22Rv1 (cell line): Measurements from ENCODE around the gene PKN1.

Experiments used
- ZFX ChIP-seq: fragments of 450-650 bp; IDR thresholded peaks from 2 replicates; pipeline ENCODE4 v1.6.1; 2017; ENCODE audit warnings: antibody characterized with exemption, borderline replicate concordance
- TF ChIP-seq, protein P1 (sequence below): fragments of 450-650 bp; IDR thresholded peaks from 2 replicates; pipeline ENCODE4 v1.5.1; 2017; ENCODE audit warnings: mild to moderate bottlenecking

DNA sequence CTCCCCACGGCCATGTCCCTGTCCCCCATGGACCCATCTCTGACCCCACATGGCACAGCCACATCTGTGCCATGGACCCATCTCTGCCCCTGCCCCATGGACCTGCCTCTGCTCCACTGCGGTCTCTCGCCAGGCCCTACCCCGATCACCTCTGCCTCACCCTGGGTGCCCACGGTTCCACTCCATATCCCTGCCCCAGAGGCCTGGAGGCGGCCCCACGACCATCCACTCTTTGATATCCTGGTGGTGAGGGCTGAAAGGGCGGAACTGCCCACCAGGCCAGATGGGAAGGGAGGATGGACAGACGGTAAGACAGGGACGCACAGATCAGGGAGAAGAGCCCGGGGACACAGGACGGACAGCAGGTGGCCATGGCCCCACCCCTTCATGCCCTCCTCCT is 41.7 kb downstream of the PKN1 start:
- TF ChIP-seq, protein P1, sequence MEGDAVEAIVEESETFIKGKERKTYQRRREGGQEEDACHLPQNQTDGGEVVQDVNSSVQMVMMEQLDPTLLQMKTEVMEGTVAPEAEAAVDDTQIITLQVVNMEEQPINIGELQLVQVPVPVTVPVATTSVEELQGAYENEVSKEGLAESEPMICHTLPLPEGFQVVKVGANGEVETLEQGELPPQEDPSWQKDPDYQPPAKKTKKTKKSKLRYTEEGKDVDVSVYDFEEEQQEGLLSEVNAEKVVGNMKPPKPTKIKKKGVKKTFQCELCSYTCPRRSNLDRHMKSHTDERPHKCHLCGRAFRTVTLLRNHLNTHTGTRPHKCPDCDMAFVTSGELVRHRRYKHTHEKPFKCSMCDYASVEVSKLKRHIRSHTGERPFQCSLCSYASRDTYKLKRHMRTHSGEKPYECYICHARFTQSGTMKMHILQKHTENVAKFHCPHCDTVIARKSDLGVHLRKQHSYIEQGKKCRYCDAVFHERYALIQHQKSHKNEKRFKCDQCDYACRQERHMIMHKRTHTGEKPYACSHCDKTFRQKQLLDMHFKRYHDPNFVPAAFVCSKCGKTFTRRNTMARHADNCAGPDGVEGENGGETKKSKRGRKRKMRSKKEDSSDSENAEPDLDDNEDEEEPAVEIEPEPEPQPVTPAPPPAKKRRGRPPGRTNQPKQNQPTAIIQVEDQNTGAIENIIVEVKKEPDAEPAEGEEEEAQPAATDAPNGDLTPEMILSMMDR: no peak
- TF ChIP-seq ZFX: no peak
